ENCODE results near the gene ANKRD34A. TPM values are rescaled to one million over a fixed set of nuclear protein-coding genes. Genes with fewer than 3 reads are reported as not detected.

The ANKRD34A gene
- total RNA-seq, 6 experiments from 2014 or later = 0.14 to 0.88 (median 0.22) TPM; not detected in 1

- intact Hi-C loops (cut with DNase I) = no loop called here
- peaks cover 0 to 59% (median 18%) of the 10 kb centered on the region in 4 donors for H3K4me1 ChIP-seq
Measured at GRCh38 chr1:145958734-145959133, 5.6 kb downstream of the ANKRD34A start.

GRCh38 chr1:145957443-145958319 lies 6.7 kb downstream of the ANKRD34A start, which contains the start of gene LIX1L:
TSS of gene LIX1L (minus strand) at chr1:145958017. CDS start at chr1:145957927, 90 bp downstream.
- intact Hi-C loops (cut with DNase I) = no loop called here
- H3K4me3 ChIP-seq = peak within 1 kb of the TSS; percentile 65 to 93 (median 65)
- peak; percentile 84 for TF ChIP-seq POLR2A (IDR thresholded peaks at IDR 0.05)
- TF ChIP-seq CTCF (IDR thresholded peaks at IDR 0.05) = no peak
- WGBS (ENCODE audit: insufficient coverage, low coverage, low lambda C conversion rate, missing lambda C conversion rate) = 0% methylated on average over 17 of the region's 60 CpGs
- H3K27me3 ChIP-seq = no peaks in the 10 kb centered on the region
- H3K36me3 ChIP-seq = no peaks in the 10 kb centered on the region
- H3K27ac ChIP-seq = peak within 1 kb of the TSS; percentile 78 to 97 (median 91)
- ATAC-seq (peak; percentile 84 to 92 (median 88)), DNase-seq (peak; percentile 97 to 98 (median 98))
- no peaks in the 10 kb centered on the region for H3K9me3 ChIP-seq
- peaks cover 0 to 52% (median 18%) of the 10 kb centered on the region in 4 donors for H3K4me1 ChIP-seq

More at GRCh38 chr1:145958734-145959133, 5.6 kb downstream of the ANKRD34A start:
- ATAC-seq = no peak
- TF ChIP-seq POLR2A (IDR thresholded peaks at IDR 0.05) (no peak), CTCF (IDR thresholded peaks at IDR 0.05) (no peak)
- H3K27ac ChIP-seq = no peak overlapping the region
- no peaks in the 10 kb centered on the region for H3K9me3 ChIP-seq
- no peaks in the 10 kb centered on the region for H3K27me3 ChIP-seq
- DNase-seq = no peak
- H3K36me3 ChIP-seq = no peaks in the 10 kb centered on the region
- H3K4me3 ChIP-seq = no peak overlapping the region

GRCh38 chr1:145956781-145957442 lies 7.5 kb downstream of the ANKRD34A start:
- no peaks in the 10 kb centered on the region for H3K27me3 ChIP-seq
- H3K27ac ChIP-seq = peak overlapping the region; percentile 78 to 97 (median 91)
- peaks cover 0 to 49% (median 17%) of the 10 kb centered on the region in 4 donors for H3K4me1 ChIP-seq
- no peaks in the 10 kb centered on the region for H3K9me3 ChIP-seq
- no peak for TF ChIP-seq POLR2A (IDR thresholded peaks at IDR 0.05)
- no peak for TF ChIP-seq CTCF (IDR thresholded peaks at IDR 0.05)
- intact Hi-C loops (cut with DNase I) = no loop called here
- ATAC-seq (no peak), DNase-seq (peak in 1 of 3 donors; percentile 66)
- peak overlapping the region; percentile 65 to 93 (median 65) for H3K4me3 ChIP-seq
- H3K36me3 ChIP-seq = no peaks in the 10 kb centered on the region
- 0% methylated on average over 3 of the region's 3 CpGs for WGBS (ENCODE audit: insufficient coverage, low coverage, low lambda C conversion rate, missing lambda C conversion rate)

GRCh38 chr1:145956361-145956760 lies 8.0 kb downstream of the ANKRD34A start:
- peak overlapping the region; percentile 65 to 93 (median 65) for H3K4me3 ChIP-seq
- DNase-seq (no peak), ATAC-seq (no peak)
- TF ChIP-seq CTCF (IDR thresholded peaks at IDR 0.05) (no peak), POLR2A (IDR thresholded peaks at IDR 0.05) (no peak)
- H3K9me3 ChIP-seq = no peaks in the 10 kb centered on the region
- H3K27ac ChIP-seq = peak overlapping the region; percentile 78 to 97 (median 91)
- intact Hi-C loops (cut with DNase I) = no loop called here
- H3K36me3 ChIP-seq = no peaks in the 10 kb centered on the region
- peaks cover 0 to 49% (median 14%) of the 10 kb centered on the region in 4 donors for H3K4me1 ChIP-seq
- no peaks in the 10 kb centered on the region for H3K27me3 ChIP-seq

Measured in right lobe of liver (tissue), 6 donors.